GM18858 (cell line): ENCODE data around the gene TFR2.

Experiments
- ATAC-seq: cut with Tn5 transposase; IDR thresholded peaks from one replicate; pipeline ENCODE4 v1.9.1; 2021; ENCODE audit not compliant: unreplicated experiment

Gene TFR2

GRCh38 chr7:100654908-100655831, 13.8 kb upstream of the TFR2 start:
- ATAC-seq: no peak

- ATAC-seq: no peak
Measured at GRCh38 chr7:100649826-100650565, 8.6 kb upstream of the TFR2 start.

- ATAC-seq: no peak
Measured at GRCh38 chr7:100642534-100642907, 1.2 kb upstream of the TFR2 start.

- no peak for ATAC-seq
Measured at GRCh38 chr7:100641860-100642533, 645 bp upstream of the TFR2 start.

- ATAC-seq: no peak
Measured at GRCh38 chr7:100640517-100641440, 573 bp downstream of the TFR2 start.

GRCh38 chr7:100639995-100640516, 1.3 kb downstream of the TFR2 start:
- ATAC-seq: no peak

- ATAC-seq: no peak
Measured at GRCh38 chr7:100632951-100633717, 8.2 kb downstream of the TFR2 start.

- no peak for ATAC-seq
Measured at GRCh38 chr7:100630066-100630465, 11.3 kb downstream of the TFR2 start.

- no peak for ATAC-seq
Measured at GRCh38 chr7:100629117-100629716, 12.1 kb downstream of the TFR2 start.

- no peak for ATAC-seq
Measured at GRCh38 chr7:100627238-100627549, 14.2 kb downstream of the TFR2 start.

GRCh38 chr7:100626530-100627237, 14.7 kb downstream of the TFR2 start:
- ATAC-seq: no peak

- ATAC-seq: no peak
Measured at GRCh38 chr7:100626055-100626454, 15.3 kb downstream of the TFR2 start.

GRCh38 chr7:100623951-100624824, 17.2 kb downstream of the TFR2 start:
- no peak for ATAC-seq

GRCh38 chr7:100621554-100621953, 19.8 kb downstream of the TFR2 start:
- ATAC-seq: no peak

GRCh38 chr7:100620804-100621203, 20.5 kb downstream of the TFR2 start:
- no peak for ATAC-seq

GRCh38 chr7:100620239-100620638, 21.1 kb downstream of the TFR2 start:
- ATAC-seq: no peak

GRCh38 chr7:100614308-100614861, 27.0 kb downstream of the TFR2 start:
- ATAC-seq: no peak
